ENCODE measurements around the gene OGDH. TPM values are rescaled to one million over a fixed set of nuclear protein-coding genes. Genes with fewer than 3 reads are reported as not detected.

The OGDH gene
- total RNA-seq, 4 donors from 2014 or later = 74.0 to 160 (median 143) TPM

- 51% methylated on average over 3 of the region's 3 CpGs; no CpG with 5 or more reads in 1 of the 2 donors for WGBS, 2 donors (ENCODE audit: low coverage in 1 of 2)
- no peak for DNase-seq
- peaks cover 32 to 93% (median 65%) of the 10 kb centered on the region in 4 donors for H3K4me1 ChIP-seq
- no peaks in the 10 kb centered on the region for H3K9me3 ChIP-seq
- no peaks in the 10 kb centered on the region for H3K36me3 ChIP-seq
- no peak for TF ChIP-seq POLR2A (IDR thresholded peaks at IDR 0.05)
- TF ChIP-seq EP300 (IDR thresholded peaks at IDR 0.05; ENCODE audit: low read depth) = no peak
- no peak for TF ChIP-seq POLR2AphosphoS5 (IDR thresholded peaks at IDR 0.05)
- TF ChIP-seq CTCF (IDR thresholded peaks at IDR 0.05) = no peak
- no peaks in the 10 kb centered on the region for H3K27me3 ChIP-seq
- no peak overlapping the region for H3K4me3 ChIP-seq
- in situ Hi-C loops (cut with MboI; ENCODE audit: low pct_ligation_motif_present in 1 of 4, low pct_unique_long_range_greater_than_20kb in 1 of 4, low sequenced_read_pairs in 3 of 4) = no loop called here
- peak overlapping the region in 2 of 4 donors; percentile 25 to 34 for H3K27ac ChIP-seq
- intact Hi-C loops (cut with DNase I; ENCODE audit: low total_unique reads) = no loop called here
Measured at GRCh38 chr7:44618753-44619152, 12.3 kb downstream of the OGDH start.

DNA sequence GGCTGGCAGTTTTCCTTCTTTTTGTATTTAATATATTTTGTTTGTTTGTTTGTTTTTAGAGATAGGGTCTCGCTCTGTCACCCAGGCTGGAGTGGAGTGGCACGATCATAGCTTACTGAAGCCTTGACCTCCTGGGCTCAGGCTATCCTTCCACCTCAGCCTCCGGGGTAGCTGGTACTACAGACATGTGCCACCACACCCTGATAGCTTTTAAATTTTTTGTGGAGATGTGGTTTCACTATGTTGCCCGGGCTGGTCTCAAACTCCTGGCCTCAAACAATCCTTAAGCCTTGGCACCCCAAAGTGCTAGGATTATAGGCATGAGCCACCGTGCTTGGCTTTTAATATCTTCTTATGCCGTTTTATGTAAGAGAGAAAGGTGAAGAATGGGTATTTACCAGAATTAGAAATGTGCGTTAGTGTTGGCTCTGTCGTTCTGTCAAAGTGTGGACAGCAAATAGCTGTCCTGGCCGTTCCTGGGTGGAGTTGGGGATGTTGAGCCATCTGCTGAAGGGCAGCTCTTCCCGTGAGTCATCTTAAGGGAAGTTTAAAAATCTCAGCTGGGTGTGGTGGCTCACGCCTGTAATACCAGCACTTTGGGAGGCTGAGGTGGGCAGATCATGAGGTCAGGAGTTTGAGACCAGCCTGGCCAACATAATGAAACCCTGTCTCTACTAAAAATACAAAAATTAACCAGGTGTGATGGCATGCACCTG lies 14.8 kb downstream of the OGDH start:
- no peak overlapping the region for H3K4me3 ChIP-seq
- H3K27me3 ChIP-seq = no peaks in the 10 kb centered on the region
- peak overlapping the region; percentile 48 to 63 (median 62) for H3K27ac ChIP-seq
- TF ChIP-seq POLR2A (IDR thresholded peaks at IDR 0.05) (no peak), CTCF (IDR thresholded peaks at IDR 0.05) (no peak), EP300 (IDR thresholded peaks at IDR 0.05; ENCODE audit: low read depth) (no peak), POLR2AphosphoS5 (IDR thresholded peaks at IDR 0.05) (no peak)
- 75 to 82% methylated on average over 10 to 11 of the region's 11 CpGs for WGBS, 2 donors (ENCODE audit: low coverage in 1 of 2)
- intact Hi-C loops (cut with DNase I; ENCODE audit: low total_unique reads) = no loop called here
- peaks cover 0 to 14% (median 0%) of the 10 kb centered on the region in 4 donors for H3K36me3 ChIP-seq
- no peaks in the 10 kb centered on the region for H3K9me3 ChIP-seq
- no peak for DNase-seq
- in situ Hi-C loops (cut with MboI; ENCODE audit: low pct_ligation_motif_present in 1 of 4, low pct_unique_long_range_greater_than_20kb in 1 of 4, low sequenced_read_pairs in 3 of 4) = no loop called here
- H3K4me1 ChIP-seq = peaks cover 21 to 69% (median 46%) of the 10 kb centered on the region in 4 donors

- Histone ChIP-seq H3K9me3 (no peaks in the 10 kb centered on the region), H3K4me3 (no peak overlapping the region), H3K27ac (peak overlapping the region; percentile 48 to 63 (median 58)), H3K27me3 (no peaks in the 10 kb centered on the region), H3K4me1 (peaks cover 19 to 67% (median 46%) of the 10 kb centered on the region in 4 donors), H3K36me3 (peaks cover 0 to 18% (median 0%) of the 10 kb centered on the region in 4 donors)
- 91 to 100% methylated on average over 1 to 5 of the region's 5 CpGs for WGBS, 2 donors (ENCODE audit: low coverage in 1 of 2)
- intact Hi-C loops (cut with DNase I; ENCODE audit: low total_unique reads) = no loop called here
- DNase-seq = no peak
- in situ Hi-C loops (cut with MboI; ENCODE audit: low pct_ligation_motif_present in 1 of 4, low pct_unique_long_range_greater_than_20kb in 1 of 4, low sequenced_read_pairs in 3 of 4) = no loop called here
- no peak for TF ChIP-seq POLR2A (IDR thresholded peaks at IDR 0.05)
- no peak for TF ChIP-seq POLR2AphosphoS5 (IDR thresholded peaks at IDR 0.05)
Measured at GRCh38 chr7:44621750-44622103, 15.3 kb downstream of the OGDH start.

- in situ Hi-C loops (cut with MboI; ENCODE audit: low pct_ligation_motif_present in 1 of 4, low pct_unique_long_range_greater_than_20kb in 1 of 4, low sequenced_read_pairs in 3 of 4) = no loop called here
- H3K4me3 ChIP-seq = no peak overlapping the region
- peaks cover 0 to 24% (median 0%) of the 10 kb centered on the region in 4 donors for H3K36me3 ChIP-seq
- peaks cover 13 to 60% (median 39%) of the 10 kb centered on the region in 4 donors for H3K4me1 ChIP-seq
- TF ChIP-seq CTCF (IDR thresholded peaks at IDR 0.05) = no peak
- no peak for TF ChIP-seq EP300 (IDR thresholded peaks at IDR 0.05; ENCODE audit: low read depth)
- no peak for TF ChIP-seq POLR2A (IDR thresholded peaks at IDR 0.05)
- no peak for TF ChIP-seq POLR2AphosphoS5 (IDR thresholded peaks at IDR 0.05)
- no peaks in the 10 kb centered on the region for H3K27me3 ChIP-seq
- intact Hi-C loops (cut with DNase I; ENCODE audit: low total_unique reads) = no loop called here
- WGBS, 2 donors (ENCODE audit: low coverage in 1 of 2) = 40 to 48% methylated on average over 1 to 5 of the region's 5 CpGs
- peak overlapping the region; percentile 48 to 63 (median 58) for H3K27ac ChIP-seq
- no peak for DNase-seq
- no peaks in the 10 kb centered on the region for H3K9me3 ChIP-seq
Measured at GRCh38 chr7:44622342-44623151, 16.1 kb downstream of the OGDH start.

Data from transverse colon (tissue), 4 donors.